Pulmonary artery endothelial cell (primary cell): ENCODE results near the gene PRR13. TPM values are rescaled to one million over a fixed set of nuclear protein-coding genes. Genes with fewer than 3 reads are reported as not detected.
"Not testable (repeated sequence)": the region's sequence is repeated elsewhere in the genome, so short reads cannot be mapped to it uniquely, and the experiment has no call there.

Experiments used
- DNase-seq: peaks from one replicate; pipeline ENCODE4 v3.0.0-alpha.2; 2011; ENCODE audit warnings: low read depth, low spot score
- total RNA-seq: library from RNA; depleted of rRNA; stranded (reverse); fragments of >200 nt; gene quantifications from 2 replicates; pipeline ENCODE4 v1.2.3, GENCODE V29; 2014

PRR13 gene
- 24.3 and 26.2 TPM in 2 replicates for total RNA-seq

- DNase-seq: peak; percentile 99
These were observed at the start of gene PRR13 for GRCh38 chr12:53441040-53441833. TSS of gene PRR13 (plus strand) at chr12:53441734. CDS start at chr12:53442715, 981 bp downstream.

- DNase-seq: no peak
These were observed 41.6 kb upstream of the PRR13 start for GRCh38 chr12:53399896-53400295.

GRCh38 chr12:53402351-53402750 lies 39.2 kb upstream of the PRR13 start:
- not testable (repeated sequence) for DNase-seq

GRCh38 chr12:53402871-53403270 lies 38.7 kb upstream of the PRR13 start:
- no peak for DNase-seq

- no peak for DNase-seq
These were observed 30.6 kb upstream of the PRR13 start for GRCh38 chr12:53410951-53411350.

- DNase-seq: no peak
These were observed 27.9 kb upstream of the PRR13 start for GRCh38 chr12:53413485-53414204.

GRCh38 chr12:53414756-53415417 lies 26.6 kb upstream of the PRR13 start:
- no peak for DNase-seq

GRCh38 chr12:53415752-53416389 lies 25.7 kb upstream of the PRR13 start:
- DNase-seq: not testable (repeated sequence)

GRCh38 chr12:53417291-53417816 lies 24.2 kb upstream of the PRR13 start:
- DNase-seq: not testable (repeated sequence)

GRCh38 chr12:53418221-53418620 lies 23.3 kb upstream of the PRR13 start:
- DNase-seq: no peak

- DNase-seq: no peak
These were observed 21.8 kb upstream of the PRR13 start for GRCh38 chr12:53419756-53420155.

GRCh38 chr12:53422247-53422646 lies 19.3 kb upstream of the PRR13 start:
- not testable (repeated sequence) for DNase-seq

GRCh38 chr12:53423597-53423996 lies 17.9 kb upstream of the PRR13 start, which contains the start of gene AMHR2:
TSS of gene AMHR2 (plus strand) at chr12:53423855. CDS start at chr12:53423935, 80 bp downstream.
- DNase-seq: no peak

GRCh38 chr12:53424626-53425514 lies 16.7 kb upstream of the PRR13 start:
- DNase-seq: no peak

- DNase-seq: no peak
These were observed 15.9 kb upstream of the PRR13 start for GRCh38 chr12:53425515-53426150.

GRCh38 chr12:53427905-53428594 lies 13.5 kb upstream of the PRR13 start:
- DNase-seq: no peak

GRCh38 chr12:53428741-53429140 lies 12.8 kb upstream of the PRR13 start:
- DNase-seq: no peak

- DNase-seq: no peak
These were observed 11.4 kb upstream of the PRR13 start for GRCh38 chr12:53430116-53430515.

GRCh38 chr12:53431187-53431586 lies 10.3 kb upstream of the PRR13 start:
- DNase-seq: no peak
